CD1c-positive myeloid dendritic cell (primary cell): ENCODE data around the gene ENAM.
"Not testable (repeated sequence)": the region's sequence is repeated elsewhere in the genome, so short reads cannot be mapped to it uniquely, and the experiment has no call there.

Experiments
- DNase-seq: peaks from one replicate; pipeline ENCODE4 v3.0.0-alpha.2; 2016; ENCODE audit errors: extremely low spot score

The ENAM gene

DNA sequence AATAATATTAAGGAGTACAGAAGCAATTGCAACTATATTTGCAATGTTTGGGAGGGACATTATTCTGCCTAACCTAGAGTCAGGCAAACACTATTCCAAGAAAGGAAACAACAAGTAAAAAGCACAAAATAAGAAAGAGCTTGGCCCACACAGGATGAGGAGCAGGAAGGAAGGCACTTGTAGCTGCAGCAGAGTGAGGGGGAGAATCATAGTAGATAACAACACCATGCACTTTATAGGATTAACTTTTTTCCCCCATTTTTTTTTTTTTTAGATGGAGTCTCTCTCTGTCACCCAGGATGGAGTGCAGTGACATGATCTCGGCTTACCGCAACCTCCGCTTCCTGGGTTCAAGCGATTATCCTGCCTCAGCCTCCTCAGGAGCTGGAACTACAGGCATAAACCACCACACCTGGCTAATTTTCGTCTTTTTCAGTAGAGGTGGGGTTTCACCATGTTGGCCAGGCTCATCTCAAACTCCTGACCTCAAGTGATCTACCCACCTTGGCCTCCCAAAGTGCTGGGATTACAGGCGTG lies 48.1 kb downstream of the ENAM start:
- no peak for DNase-seq

DNA sequence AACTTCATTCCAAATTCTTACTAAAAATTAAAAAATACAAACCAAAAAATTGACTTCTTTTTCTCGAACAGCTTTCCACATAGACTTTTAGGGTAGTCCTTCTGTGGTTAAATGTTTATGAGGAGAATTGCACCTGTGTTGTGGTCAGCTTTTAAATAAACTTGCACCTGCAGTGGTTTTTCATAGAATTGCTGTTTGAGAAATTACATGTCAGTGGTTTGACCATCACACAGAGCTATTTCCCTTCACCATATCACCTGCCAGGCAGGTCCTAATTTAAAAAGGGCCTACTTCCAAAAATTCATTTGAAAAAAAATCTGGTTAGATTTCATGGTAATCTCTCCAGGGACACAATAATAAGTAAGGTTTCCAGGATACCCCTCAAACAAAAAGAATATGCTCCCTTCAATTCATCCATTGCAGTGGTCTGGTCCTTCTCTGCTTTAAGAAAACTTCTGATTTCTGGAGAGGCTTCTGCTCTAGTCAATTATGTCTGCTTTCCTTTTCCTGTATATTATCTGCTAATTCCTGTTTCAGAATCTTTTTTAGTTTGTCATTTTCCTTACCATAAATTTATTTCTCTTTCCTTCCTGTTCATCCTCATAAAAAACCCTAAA lies 49.9 kb downstream of the ENAM start:
- DNase-seq, result no peak

DNA sequence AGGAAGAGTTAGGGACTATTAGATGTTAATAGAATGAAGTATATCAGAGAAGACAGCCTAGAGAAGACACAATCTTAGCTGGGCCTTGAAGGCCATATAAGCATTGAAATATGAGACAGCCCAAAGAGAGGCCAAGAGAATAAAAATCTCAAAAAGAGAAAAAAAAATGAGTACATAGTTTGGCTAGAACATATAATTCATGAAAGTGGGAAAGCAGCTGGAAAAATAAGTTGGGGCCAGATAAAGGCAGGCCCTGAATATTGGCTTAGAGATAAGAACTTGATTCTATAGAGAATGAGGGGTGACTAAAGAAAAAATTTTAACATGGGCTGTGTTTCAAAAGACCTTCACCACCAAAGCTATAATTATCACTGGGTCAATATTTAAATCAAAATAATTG lies 52.4 kb downstream of the ENAM start:
- no peak for DNase-seq

- no peak for DNase-seq
These were observed 53.2 kb downstream of the ENAM start for GRCh38 chr4:70681704-70682103.

DNA sequence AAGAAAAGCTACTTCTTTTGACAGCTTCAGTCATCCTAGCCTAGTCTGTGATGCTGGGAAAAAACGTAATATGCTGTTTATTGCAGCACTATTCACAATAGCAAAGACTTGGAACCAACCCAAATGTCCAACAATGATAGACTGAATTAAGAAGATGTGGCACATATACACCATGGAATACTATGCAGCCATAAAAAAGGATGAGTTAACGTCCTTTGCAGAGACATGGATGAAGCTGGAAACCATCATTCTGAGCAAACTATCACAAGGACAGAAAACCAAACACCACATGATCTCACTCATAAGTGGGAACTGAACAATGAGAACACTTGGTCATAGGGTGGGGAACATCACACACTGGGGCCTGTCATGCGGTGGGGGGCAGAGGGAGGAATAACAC lies 53.6 kb downstream of the ENAM start:
- not testable (repeated sequence) for DNase-seq

DNA sequence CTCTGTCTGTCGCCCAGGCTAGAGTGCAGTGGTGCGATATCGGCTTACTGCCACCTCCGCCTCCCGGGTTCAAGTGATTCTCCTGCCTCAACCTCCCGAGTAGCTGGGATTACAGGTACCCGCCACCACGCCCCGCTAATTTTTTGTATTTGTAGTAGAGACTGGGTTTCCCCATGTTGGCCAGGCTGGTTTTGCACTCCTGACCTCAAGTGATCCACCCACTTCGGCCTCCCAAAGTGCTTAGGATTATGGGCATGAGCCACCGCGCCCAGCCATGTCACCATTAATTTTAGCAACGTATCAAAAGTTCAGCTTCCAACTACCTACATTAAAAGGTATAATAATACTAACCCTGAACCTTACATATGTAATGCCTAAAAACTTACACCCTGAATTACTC lies 58.8 kb downstream of the ENAM start:
- no peak for DNase-seq

GRCh38 chr4:70687821-70688794 lies 59.6 kb downstream of the ENAM start, which contains the start of gene UTP3:
Gene UTP3 (plus strand): TSS chr4:70688532. CDS start chr4:70688678, 146 bp downstream.
- peak; percentile 98 for DNase-seq

- no peak for DNase-seq
These were observed 60.3 kb downstream of the ENAM start for GRCh38 chr4:70688795-70689231.

- DNase-seq, result peak; percentile 78
These were observed 63.1 kb downstream of the ENAM start for GRCh38 chr4:70691661-70692060.

DNA sequence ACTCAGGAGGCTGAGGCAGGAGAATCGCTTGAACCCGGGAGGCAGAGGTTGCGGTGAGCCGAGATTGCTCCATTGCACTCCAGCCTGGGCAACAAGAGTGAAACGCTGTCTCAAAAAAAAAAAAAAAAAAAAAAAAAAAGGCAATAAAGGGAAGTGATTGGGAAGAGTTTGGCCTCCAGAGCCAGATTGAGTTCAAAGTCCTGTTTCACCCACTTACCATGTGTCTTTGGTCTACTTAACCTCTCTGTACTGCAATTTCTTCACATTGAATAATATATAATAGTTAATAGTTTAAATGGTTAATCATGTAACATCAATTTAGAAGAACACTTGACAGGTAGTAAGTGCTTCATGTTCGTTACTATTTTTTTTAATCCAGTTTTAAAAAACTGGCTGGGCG lies 66.1 kb downstream of the ENAM start:
- not testable (repeated sequence) for DNase-seq
